ENCODE data around the gene KDM5A.
"Not testable (repeated sequence)": the region's sequence is repeated elsewhere in the genome, so short reads cannot be mapped to it uniquely, and the experiment has no call there.

KDM5A gene

GRCh38 chr12:308511-308910 is 80.6 kb downstream of the KDM5A start:
- CTCF ChIA-PET: no interaction called here
- Mint-ChIP-seq H3K4me3 (no peak overlapping the region), H3K27ac (no peak overlapping the region), H3K9me3 (no peaks in the 10 kb centered on the region), H3K4me1 (peaks cover 4% of the 10 kb centered on the region), H3K27me3 (no peaks in the 10 kb centered on the region), H3K36me3 (peaks cover 68% of the 10 kb centered on the region)
- no peak for DNase-seq

GRCh38 chr12:307406-307805 is 81.7 kb downstream of the KDM5A start:
- no peak for DNase-seq
- H3K4me3 Mint-ChIP-seq: no peak overlapping the region
- H3K4me1 Mint-ChIP-seq: peaks cover 15% of the 10 kb centered on the region
- CTCF ChIA-PET: no interaction called here
- H3K27ac Mint-ChIP-seq: no peak overlapping the region
- H3K27me3 Mint-ChIP-seq: no peaks in the 10 kb centered on the region
- H3K36me3 Mint-ChIP-seq: peaks cover 75% of the 10 kb centered on the region
- peaks cover 1% of the 10 kb centered on the region for H3K9me3 Mint-ChIP-seq

DNA sequence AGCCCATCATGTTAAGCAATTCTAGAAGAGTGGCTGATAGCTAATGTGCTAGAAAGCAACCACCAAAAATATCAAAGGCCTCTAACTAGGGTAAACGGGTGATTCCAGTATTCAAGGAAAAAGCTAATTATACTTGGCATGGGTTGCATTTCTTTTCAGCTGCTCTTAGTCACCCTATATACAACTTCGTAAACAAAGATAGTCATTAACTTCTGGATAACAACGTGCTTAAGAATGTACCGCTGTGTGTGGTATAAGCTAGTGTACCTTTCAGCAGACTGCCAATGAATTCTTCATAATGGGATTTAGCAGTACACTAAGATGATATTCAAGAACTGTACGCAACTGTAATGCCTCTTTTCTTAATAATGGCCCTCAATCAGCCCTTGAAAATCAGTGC is 84.3 kb downstream of the KDM5A start:
- Mint-ChIP-seq H3K36me3 (peaks cover 85% of the 10 kb centered on the region), H3K4me3 (no peak overlapping the region), H3K27ac (no peak overlapping the region), H3K9me3 (peaks cover 7% of the 10 kb centered on the region), H3K4me1 (peaks cover 26% of the 10 kb centered on the region), H3K27me3 (no peaks in the 10 kb centered on the region)
- CTCF ChIA-PET: no interaction called here
- DNase-seq: no peak

GRCh38 chr12:302766-303165 is 86.4 kb downstream of the KDM5A start:
- H3K27ac Mint-ChIP-seq, DNase-seq, H3K27me3 Mint-ChIP-seq, H3K4me3 Mint-ChIP-seq, CTCF ChIA-PET: not testable (repeated sequence)
- Mint-ChIP-seq H3K36me3 (peaks cover 87% of the 10 kb centered on the region), H3K9me3 (peaks cover 10% of the 10 kb centered on the region), H3K4me1 (peaks cover 26% of the 10 kb centered on the region)

DNA sequence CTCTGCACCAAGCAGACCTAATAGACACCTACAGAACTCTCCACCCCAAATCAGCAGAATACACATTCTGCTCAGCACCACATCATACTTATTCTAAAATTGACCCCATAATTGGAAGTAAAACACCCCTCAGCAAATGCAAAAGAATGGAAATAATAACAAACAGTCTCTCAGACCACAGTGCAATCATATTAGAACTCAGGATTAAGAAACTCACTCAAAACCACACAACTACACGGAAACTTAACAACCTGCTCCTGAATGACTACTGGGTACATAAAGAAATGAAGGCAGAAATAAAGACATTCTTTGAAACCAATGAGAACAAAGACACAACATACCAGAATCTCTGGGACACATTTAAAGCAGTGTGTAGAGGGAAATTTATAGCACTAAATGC is 89.0 kb downstream of the KDM5A start:
- peaks cover 87% of the 10 kb centered on the region for H3K36me3 Mint-ChIP-seq
- DNase-seq, H3K27me3 Mint-ChIP-seq, H3K4me3 Mint-ChIP-seq, H3K27ac Mint-ChIP-seq, CTCF ChIA-PET: not testable (repeated sequence)
- peaks cover 10% of the 10 kb centered on the region for H3K9me3 Mint-ChIP-seq
- H3K4me1 Mint-ChIP-seq: peaks cover 26% of the 10 kb centered on the region

GRCh38 chr12:299511-299910 is 89.6 kb downstream of the KDM5A start:
- DNase-seq, CTCF ChIA-PET, H3K27ac Mint-ChIP-seq, H3K27me3 Mint-ChIP-seq, H3K4me3 Mint-ChIP-seq: not testable (repeated sequence)
- H3K4me1 Mint-ChIP-seq: peaks cover 26% of the 10 kb centered on the region
- peaks cover 91% of the 10 kb centered on the region for H3K36me3 Mint-ChIP-seq
- peaks cover 10% of the 10 kb centered on the region for H3K9me3 Mint-ChIP-seq

DNA sequence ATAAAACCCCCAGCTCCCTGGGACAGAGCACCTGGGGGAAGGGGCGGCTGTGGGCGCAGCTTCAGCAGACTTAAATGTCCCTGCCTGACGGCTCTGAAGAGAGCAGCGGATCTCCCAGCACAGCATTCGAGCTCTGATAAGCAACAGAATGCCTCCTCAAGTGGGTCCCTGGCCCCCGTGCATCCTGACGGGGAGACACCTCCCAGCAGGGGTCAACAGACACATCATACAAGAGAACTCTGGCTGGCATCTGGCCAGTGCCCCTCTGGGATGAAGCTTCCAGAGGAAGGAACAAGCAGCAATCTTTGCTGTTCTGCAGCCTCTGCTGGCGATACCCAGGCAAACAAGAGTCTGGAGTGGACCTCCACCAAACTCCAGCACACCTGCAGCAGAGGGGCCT is 91.1 kb downstream of the KDM5A start:
- Mint-ChIP-seq H3K4me1 (peaks cover 17% of the 10 kb centered on the region), H3K36me3 (peaks cover 91% of the 10 kb centered on the region), H3K9me3 (peaks cover 10% of the 10 kb centered on the region)
- CTCF ChIA-PET, H3K27me3 Mint-ChIP-seq, H3K27ac Mint-ChIP-seq, H3K4me3 Mint-ChIP-seq, DNase-seq: not testable (repeated sequence)

DNA sequence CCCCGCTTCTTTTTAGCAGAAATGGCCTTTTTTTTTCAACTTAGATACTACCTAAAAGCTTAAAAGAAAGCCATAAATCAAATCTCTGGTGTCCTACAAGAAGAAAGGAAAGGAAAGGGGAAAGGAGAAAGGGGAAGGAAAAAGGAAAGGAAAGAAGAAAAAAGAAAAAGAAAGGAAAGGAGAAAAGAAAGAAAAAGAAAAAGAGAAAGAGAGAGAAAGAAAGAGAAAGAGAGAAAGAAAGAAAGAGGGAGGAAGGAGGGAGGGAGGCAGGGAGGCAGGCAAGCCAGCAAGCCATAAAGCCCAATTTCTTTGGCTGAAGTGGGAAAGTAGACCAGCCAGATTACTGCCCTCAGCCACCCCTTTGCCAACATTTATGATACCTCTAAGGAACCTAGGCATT is 94.0 kb downstream of the KDM5A start:
- H3K4me3 Mint-ChIP-seq: no peak overlapping the region
- DNase-seq: no peak
- no peaks in the 10 kb centered on the region for H3K27me3 Mint-ChIP-seq
- H3K9me3 Mint-ChIP-seq: peaks cover 5% of the 10 kb centered on the region
- peak overlapping the region; percentile 65 for H3K27ac Mint-ChIP-seq
- peaks cover 82% of the 10 kb centered on the region for H3K36me3 Mint-ChIP-seq
- no peaks in the 10 kb centered on the region for H3K4me1 Mint-ChIP-seq
- CTCF ChIA-PET: no interaction called here

GRCh38 chr12:293199-293598 is 95.9 kb downstream of the KDM5A start:
- DNase-seq: no peak
- CTCF ChIA-PET: no interaction called here
- peaks cover 70% of the 10 kb centered on the region for H3K36me3 Mint-ChIP-seq
- H3K4me3 Mint-ChIP-seq: no peak overlapping the region
- H3K9me3 Mint-ChIP-seq: no peaks in the 10 kb centered on the region
- H3K27me3 Mint-ChIP-seq: no peaks in the 10 kb centered on the region
- no peaks in the 10 kb centered on the region for H3K4me1 Mint-ChIP-seq
- H3K27ac Mint-ChIP-seq: no peak overlapping the region

- Mint-ChIP-seq H3K27ac (no peak overlapping the region), H3K36me3 (peaks cover 72% of the 10 kb centered on the region), H3K4me1 (no peaks in the 10 kb centered on the region), H3K9me3 (no peaks in the 10 kb centered on the region), H3K27me3 (no peaks in the 10 kb centered on the region), H3K4me3 (no peak overlapping the region)
- no peak for DNase-seq
- CTCF ChIA-PET: interaction anchor here (0.8 kb wide), 1 partner anchor 17 kb away, joined by 3 read pairs; no protein-coding TSS in a partner anchor
Measured at GRCh38 chr12:292186-292585, 96.9 kb downstream of the KDM5A start.

GRCh38 chr12:291153-291723 is 97.9 kb downstream of the KDM5A start:
- CTCF ChIA-PET: no interaction called here
- Mint-ChIP-seq H3K27me3 (no peaks in the 10 kb centered on the region), H3K4me1 (peaks cover 3% of the 10 kb centered on the region), H3K36me3 (peaks cover 75% of the 10 kb centered on the region), H3K4me3 (no peak overlapping the region), H3K9me3 (no peaks in the 10 kb centered on the region), H3K27ac (no peak overlapping the region)
- no peak for DNase-seq

DNA sequence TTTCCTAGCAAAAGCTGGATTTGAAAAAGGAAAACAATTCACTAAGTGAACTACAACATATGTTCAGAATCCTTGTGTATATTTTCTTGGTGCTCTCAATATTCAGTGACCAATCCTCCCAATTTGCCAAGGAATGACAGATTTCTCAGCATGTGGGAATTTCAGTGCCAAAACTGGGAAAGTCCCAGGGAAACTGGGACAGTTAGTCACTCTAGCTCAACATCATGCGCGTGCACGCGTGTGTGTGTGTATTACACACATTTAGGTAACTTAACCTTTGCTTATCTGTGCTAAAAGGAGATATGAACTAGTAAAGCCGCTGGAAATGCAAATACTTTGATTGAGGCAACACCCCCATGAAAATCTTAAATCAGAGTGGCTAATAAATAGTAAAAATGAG is 100.4 kb downstream of the KDM5A start:
- Mint-ChIP-seq H3K36me3 (peaks cover 74% of the 10 kb centered on the region), H3K27ac (no peak overlapping the region), H3K27me3 (no peaks in the 10 kb centered on the region), H3K4me3 (no peak overlapping the region), H3K4me1 (peaks cover 3% of the 10 kb centered on the region), H3K9me3 (no peaks in the 10 kb centered on the region)
- DNase-seq: no peak
- CTCF ChIA-PET: no interaction called here

DNA sequence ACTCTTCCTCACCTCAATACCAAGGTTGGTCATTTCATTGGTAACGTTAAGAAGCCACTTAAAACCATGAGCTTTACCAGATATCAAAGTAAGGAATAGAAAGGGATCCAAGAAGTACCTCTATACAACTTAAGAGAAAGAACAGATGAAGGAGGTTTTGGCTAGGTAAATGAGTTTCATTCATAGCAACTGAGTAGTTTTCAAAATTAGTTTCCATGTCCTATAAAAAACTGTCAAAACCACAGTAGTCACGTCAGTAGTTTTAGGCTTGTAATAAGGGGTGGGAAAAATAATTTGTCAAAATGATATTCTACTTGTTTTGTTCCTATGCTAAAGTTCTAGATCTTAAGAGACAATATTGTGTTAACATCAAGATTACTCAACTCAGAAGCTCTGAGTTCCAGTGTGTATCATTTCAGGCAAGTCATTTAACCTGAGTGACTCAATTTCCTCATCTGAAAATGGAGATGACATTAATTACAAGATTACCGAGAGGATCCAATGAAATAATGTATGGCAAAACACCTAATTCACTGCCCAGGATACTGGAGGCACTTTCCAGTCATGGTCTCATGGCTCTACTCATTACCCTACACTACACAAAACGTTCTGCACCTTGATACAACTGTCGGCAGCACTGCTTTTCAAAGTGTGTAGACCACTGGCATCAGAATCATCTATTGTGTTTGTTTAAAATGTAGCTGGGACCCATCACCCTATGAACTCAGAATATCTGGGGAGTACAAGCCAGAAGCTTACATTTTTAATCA is 102.4 kb downstream of the KDM5A start:
- CTCF ChIA-PET: interaction anchor here (1.8 kb wide), 1 partner anchor 10 kb away, joined by 6 read pairs; no protein-coding TSS in a partner anchor
- Mint-ChIP-seq H3K4me3 (no peak overlapping the region), H3K36me3 (peaks cover 72% of the 10 kb centered on the region), H3K4me1 (peaks cover 3% of the 10 kb centered on the region), H3K9me3 (no peaks in the 10 kb centered on the region), H3K27me3 (no peaks in the 10 kb centered on the region), H3K27ac (no peak overlapping the region)
- DNase-seq: no peak

DNA sequence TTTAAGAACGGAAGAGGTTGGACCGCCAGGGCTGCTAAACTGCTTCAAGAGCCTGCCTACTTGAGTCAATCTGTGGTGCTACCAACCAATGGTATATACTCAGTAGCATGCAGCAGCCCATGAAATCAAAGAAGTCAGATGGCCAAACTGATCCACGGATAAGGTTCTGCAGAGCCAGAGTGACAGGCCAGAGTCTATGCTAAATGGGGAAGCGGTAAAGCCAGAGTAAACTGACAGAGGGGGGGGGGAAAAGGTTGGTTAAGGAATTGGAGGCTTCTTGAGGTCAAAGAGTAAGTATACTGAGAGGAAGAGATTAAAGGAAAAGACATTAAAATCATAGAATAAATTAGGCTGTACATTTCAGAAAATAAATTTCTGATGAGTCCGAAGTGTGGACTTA is 111.1 kb downstream of the KDM5A start:
- H3K4me1 Mint-ChIP-seq: no peaks in the 10 kb centered on the region
- no peak for DNase-seq
- no peaks in the 10 kb centered on the region for H3K27me3 Mint-ChIP-seq
- H3K4me3 Mint-ChIP-seq: no peak overlapping the region
- peaks cover 26% of the 10 kb centered on the region for H3K36me3 Mint-ChIP-seq
- no peaks in the 10 kb centered on the region for H3K9me3 Mint-ChIP-seq
- H3K27ac Mint-ChIP-seq: no peak overlapping the region
- CTCF ChIA-PET: no interaction called here

DNA sequence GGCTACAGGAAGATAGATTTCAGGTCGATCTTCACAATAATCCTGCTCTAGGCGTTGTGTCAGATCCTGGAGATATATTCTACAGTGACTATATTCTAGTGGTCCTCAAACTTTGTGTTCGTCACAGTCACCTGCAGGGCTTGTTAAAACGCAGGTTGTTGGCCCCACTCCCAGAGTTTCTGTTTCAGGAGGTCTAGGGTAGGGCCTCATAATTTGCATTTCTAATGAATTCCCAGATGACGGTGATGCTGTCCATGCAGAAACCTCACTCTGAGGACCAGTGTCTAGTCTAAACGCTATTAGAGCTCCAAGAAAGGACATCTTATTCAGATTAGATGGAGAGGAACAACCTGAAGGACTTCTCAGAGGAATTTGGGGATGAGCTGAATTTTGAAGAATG is 113.3 kb downstream of the KDM5A start:
- Mint-ChIP-seq H3K27me3 (no peaks in the 10 kb centered on the region), H3K27ac (no peak overlapping the region), H3K36me3 (peaks cover 15% of the 10 kb centered on the region), H3K9me3 (no peaks in the 10 kb centered on the region), H3K4me3 (no peak overlapping the region), H3K4me1 (no peaks in the 10 kb centered on the region)
- no peak for DNase-seq
- CTCF ChIA-PET: interaction anchor here (0.8 to 1.8 kb wide), 2 partner anchors 10 to 97 kb away, joined by 3 to 6 read pairs; no protein-coding TSS in a partner anchor

Measured in activated naive CD4-positive, alpha-beta T cell treated with anti-CD3 and anti-CD28 coated beads, Interleukin-2, amount 10 ng/mL, durations not matched to agents 7 days and 5 days (primary cell).